Testis (tissue), 2 donors: ENCODE data around the gene PRRT3.

Source experiments
- CTCF ChIP-seq, 3 experiments: fragments of 450-650 bp in 2 of 3; fragments of 200-600 bp in 1 of 3; sonication (generic) in 1 of 3; IDR thresholded peaks; one replicate each; pipeline ENCODE4 v1.5.1; 2016 to 2019; ENCODE audit warnings: antibody characterized with exemption in 3 of 3, mild to moderate bottlenecking in 2 of 3, moderate library complexity in 1 of 3
- POLR2A ChIP-seq: fragments of 450-650 bp; IDR thresholded peaks from one replicate; pipeline ENCODE4 v1.6.1; 2017; ENCODE audit warnings: antibody characterized with exemption, mild to moderate bottlenecking, moderate library complexity

- TF ChIP-seq CTCF (IDR thresholded peaks at IDR 0.05) (no peak), POLR2A (no peak)
Measured at GRCh38 chr3:9916346-9916733, 35.9 kb downstream of the PRRT3 start.
